Urinary bladder (tissue), 4 donors: ENCODE measurements around the gene SH3RF3. TPM values are rescaled to one million over a fixed set of nuclear protein-coding genes. Genes with fewer than 3 reads are reported as not detected.

ENCODE experiments used
- DNase-seq: peaks from one replicate; pipeline ENCODE4 v3.0.0-alpha.2; 2015; ENCODE audit errors: extremely low spot score
- H3K27ac ChIP-seq: one replicate; pipeline ENCODE4 v1.5.1; 2013; ENCODE audit warnings: low read depth, mild to moderate bottlenecking, moderate library complexity
- H3K36me3 ChIP-seq: one replicate; pipeline ENCODE4 v1.6.1; 2013; ENCODE audit warnings: mild to moderate bottlenecking, moderate library complexity; ENCODE audit not compliant: insufficient read depth
- H3K4me1 ChIP-seq: one replicate; pipeline ENCODE4 v1.6.1; 2013; ENCODE audit warnings: mild to moderate bottlenecking, moderate library complexity; ENCODE audit not compliant: insufficient read depth
- H3K4me3 ChIP-seq: one replicate; pipeline ENCODE4 v1.5.1; 2013; ENCODE audit warnings: low read depth, low read length
- WGBS: extraction: QIAGEN DNeasy Blood & Tissue Kit; methylation state at CpG from one replicate; pipeline ENCODE4 v1.1.7; 2013; 5-methylcytosine and 5-hydroxymethylcytosine counted together
- polyA plus RNA-seq: library from polyadenylated mRNA; stranded (reverse); fragments of 200-250 nt; gene quantifications from one replicate; pipeline ENCODE4 v1.2.3, GENCODE V29; 2013
- total RNA-seq: library from RNA; depleted of rRNA; stranded (reverse); fragments of >200 nt; gene quantifications from one replicate; pipeline ENCODE4 v1.2.3, GENCODE V29; 2014
- donor health status: healthy with polysubstance abuse.
- donor health status: healthy.

The SH3RF3 gene
- total and polyA plus RNA-seq, 2 donors = 3.6 to 12.6 TPM

DNA sequence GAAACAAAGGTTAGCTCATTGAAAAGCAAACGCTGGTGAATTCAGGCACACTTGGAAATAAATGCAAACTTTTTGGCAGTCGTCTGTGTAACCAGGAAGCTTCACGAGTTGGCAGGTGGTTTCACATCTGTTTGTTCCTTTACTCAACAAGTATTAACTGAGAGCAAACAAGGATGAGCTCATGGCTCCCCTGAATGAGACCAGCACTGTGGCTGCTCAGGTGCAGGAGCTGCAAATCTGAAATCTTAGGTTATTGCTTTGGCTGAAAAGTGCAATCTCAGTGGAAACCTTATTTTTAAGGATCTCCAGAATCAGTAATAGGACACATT lies 46.3 kb downstream of the SH3RF3 start:
- H3K4me1 ChIP-seq = no peaks in the 10 kb centered on the region
- H3K27ac ChIP-seq = no peak overlapping the region

DNA sequence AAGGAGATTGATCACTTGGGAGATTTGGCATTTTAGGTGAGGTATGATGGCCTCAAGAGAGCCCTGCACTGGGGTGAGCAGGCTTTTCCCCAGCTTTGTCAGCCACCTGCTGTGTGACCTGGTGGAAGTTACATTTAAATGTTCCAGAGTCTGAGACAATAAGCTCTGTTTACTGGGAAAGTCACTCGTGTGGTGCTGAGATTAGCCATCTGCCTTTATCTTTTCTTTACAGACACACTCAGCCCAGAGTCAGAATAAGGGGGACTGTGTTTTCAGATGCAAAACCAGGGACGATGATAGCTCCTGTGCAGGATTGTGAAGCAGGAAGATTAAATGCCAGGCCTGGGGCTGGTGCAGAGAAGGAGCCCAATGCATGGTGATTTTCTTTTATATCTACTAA lies 47.9 kb downstream of the SH3RF3 start:
- Histone ChIP-seq H3K4me1 (no peaks in the 10 kb centered on the region), H3K27ac (no peak overlapping the region), H3K36me3 (no peaks in the 10 kb centered on the region), H3K4me3 (no peak overlapping the region)
- 23% methylated on average over 2 of the region's 2 CpGs for WGBS
- no peak for DNase-seq

More for the DNA sequence above, 46.3 kb downstream of the SH3RF3 start:
- 67% methylated on average over 3 of the region's 3 CpGs for WGBS
- Histone ChIP-seq H3K4me3 (no peak overlapping the region), H3K36me3 (no peaks in the 10 kb centered on the region)
- DNase-seq = no peak

DNA sequence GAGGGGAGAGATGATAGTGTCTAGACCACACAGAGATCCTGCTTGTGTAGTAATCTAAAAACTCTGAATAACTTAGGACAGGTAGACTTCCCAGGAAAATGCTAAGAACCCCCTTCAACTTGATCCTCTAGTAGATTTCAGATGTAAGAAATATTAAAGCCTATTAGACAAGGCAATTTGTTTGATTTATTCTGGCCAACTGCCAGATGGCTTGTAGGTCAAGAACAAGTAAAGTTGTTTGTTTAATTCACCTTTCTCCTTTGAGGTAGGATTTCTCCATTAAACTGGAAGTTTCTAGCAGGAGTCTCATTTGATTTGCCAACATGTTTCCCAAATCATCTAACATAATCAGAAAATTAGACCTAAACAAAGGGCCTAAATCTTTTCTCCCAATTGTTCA lies 48.6 kb downstream of the SH3RF3 start:
- H3K36me3 ChIP-seq = no peaks in the 10 kb centered on the region
- no peak overlapping the region for H3K4me3 ChIP-seq
- H3K27ac ChIP-seq = no peak overlapping the region
- no peak for DNase-seq
- no peaks in the 10 kb centered on the region for H3K4me1 ChIP-seq

DNA sequence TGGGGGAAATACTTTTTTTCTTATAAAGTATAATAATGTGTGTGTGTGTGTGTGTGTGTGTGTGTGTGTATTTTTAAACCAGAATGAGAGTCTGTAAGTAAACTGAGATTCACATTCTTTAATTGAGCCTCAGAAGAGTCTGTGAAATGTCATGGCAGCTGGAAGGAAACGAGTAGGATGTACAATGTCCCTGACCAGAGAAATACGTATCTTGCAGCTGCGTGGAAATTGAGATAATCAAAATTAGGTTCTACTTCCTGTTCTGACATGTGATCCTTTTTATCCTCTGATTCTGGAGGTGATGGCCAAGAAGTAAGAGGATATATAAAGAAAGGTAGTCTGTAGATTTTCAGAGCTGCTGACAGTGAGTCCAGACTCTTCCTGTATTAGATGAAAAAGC lies 50.0 kb downstream of the SH3RF3 start:
- no peak overlapping the region for H3K27ac ChIP-seq
- H3K36me3 ChIP-seq = no peaks in the 10 kb centered on the region
- WGBS = 60% methylated on average over 3 of the region's 3 CpGs
- no peaks in the 10 kb centered on the region for H3K4me1 ChIP-seq
- no peak overlapping the region for H3K4me3 ChIP-seq
- DNase-seq = no peak

DNA sequence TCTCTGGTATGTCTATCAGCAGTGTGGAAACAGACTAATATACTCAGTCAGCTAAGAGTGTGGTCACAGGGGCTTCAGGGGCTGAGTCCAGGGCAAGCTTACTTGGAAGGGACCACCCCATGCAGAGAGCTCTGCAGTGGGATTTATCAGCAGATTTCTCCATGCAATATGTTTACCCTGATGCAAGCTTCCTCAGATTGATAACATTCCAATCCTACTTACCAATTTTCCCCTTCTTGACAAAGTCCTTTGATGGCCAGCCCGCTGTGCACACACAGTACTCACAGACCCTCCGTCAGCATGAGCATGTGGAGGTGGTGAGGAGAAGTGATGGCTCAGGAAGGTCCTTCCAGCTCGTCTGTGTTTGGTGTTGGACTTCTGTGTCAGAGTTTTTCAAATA lies 51.8 kb downstream of the SH3RF3 start:
- H3K36me3 ChIP-seq = no peaks in the 10 kb centered on the region
- no peak for DNase-seq
- WGBS = 95% methylated on average over 3 of the region's 3 CpGs

DNA sequence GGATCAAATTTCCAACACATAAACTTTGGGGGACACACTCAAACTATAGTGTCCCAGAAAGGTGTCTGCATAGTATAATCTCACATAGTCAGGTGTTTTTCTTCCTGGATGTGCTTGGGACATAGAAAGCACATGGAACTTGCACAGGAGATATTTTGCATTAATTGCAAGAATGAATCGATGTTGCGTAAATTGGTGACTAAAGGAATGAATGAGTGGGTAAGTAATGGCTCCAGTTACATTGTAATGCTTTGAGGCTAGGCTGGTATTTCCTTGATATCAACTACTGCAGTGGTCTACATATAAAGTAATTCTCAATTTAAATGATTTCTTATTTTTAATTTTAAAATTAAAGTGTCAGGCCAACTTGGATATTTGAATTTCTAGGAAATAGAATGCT lies 53.4 kb downstream of the SH3RF3 start:
- WGBS = over 99% methylated on average over 2 of the region's 2 CpGs
- H3K36me3 ChIP-seq = no peaks in the 10 kb centered on the region
- H3K27ac ChIP-seq = no peak overlapping the region
- H3K4me3 ChIP-seq = no peak overlapping the region
- H3K4me1 ChIP-seq = peaks cover 2% of the 10 kb centered on the region
- DNase-seq = no peak

More for the DNA sequence above, 51.8 kb downstream of the SH3RF3 start:
- Histone ChIP-seq H3K4me1 (no peaks in the 10 kb centered on the region), H3K27ac (no peak overlapping the region), H3K4me3 (no peak overlapping the region)

DNA sequence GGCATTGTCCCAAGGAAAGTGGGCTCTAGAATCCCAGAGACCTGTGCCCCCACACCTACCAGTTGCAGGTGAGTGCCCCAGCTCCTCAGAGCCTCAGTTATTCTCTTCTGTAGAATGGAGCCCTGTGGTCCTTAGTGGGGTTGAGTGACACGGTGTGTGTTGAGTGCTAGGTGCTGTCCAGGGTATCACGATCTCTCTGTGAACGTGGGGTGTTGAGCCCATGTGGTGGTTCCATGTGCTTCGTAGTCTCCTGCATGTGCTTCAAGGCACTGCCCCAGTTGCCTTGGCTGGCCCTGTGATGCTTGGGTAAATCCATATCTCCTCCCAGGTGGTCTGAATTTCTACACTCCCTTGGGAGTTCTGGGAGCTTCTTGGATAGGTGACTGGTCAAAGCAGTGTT lies 54.9 kb downstream of the SH3RF3 start:
- Histone ChIP-seq H3K4me3 (no peak overlapping the region), H3K36me3 (no peaks in the 10 kb centered on the region), H3K27ac (no peak overlapping the region), H3K4me1 (peaks cover 2% of the 10 kb centered on the region)
- WGBS = 96% methylated on average over 4 of the region's 4 CpGs
- DNase-seq = no peak

DNA sequence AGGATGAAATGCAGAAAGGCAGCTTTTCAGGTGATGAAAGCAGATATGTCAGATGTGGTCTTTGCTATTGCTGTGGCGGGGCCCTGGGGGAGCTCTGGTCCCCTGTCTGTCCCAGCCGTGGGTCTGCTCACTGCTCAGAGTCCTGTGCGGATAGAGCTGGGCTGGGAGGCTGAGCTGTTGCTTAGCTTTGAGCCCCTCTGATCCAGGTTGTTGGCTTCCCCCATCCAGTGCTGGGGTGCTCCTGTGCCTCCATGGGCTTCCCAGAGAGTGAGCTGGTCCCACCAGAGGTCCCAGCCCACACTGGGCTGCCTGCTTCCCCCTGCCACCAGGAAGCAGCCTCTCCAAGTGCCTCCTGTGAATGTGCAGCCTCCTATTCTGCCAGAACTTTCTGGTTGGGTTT lies 55.4 kb downstream of the SH3RF3 start:
- DNase-seq = no peak
- Histone ChIP-seq H3K27ac (no peak overlapping the region), H3K4me3 (no peak overlapping the region), H3K36me3 (no peaks in the 10 kb centered on the region), H3K4me1 (peaks cover 2% of the 10 kb centered on the region)
- 96% methylated on average over 3 of the region's 3 CpGs for WGBS

DNA sequence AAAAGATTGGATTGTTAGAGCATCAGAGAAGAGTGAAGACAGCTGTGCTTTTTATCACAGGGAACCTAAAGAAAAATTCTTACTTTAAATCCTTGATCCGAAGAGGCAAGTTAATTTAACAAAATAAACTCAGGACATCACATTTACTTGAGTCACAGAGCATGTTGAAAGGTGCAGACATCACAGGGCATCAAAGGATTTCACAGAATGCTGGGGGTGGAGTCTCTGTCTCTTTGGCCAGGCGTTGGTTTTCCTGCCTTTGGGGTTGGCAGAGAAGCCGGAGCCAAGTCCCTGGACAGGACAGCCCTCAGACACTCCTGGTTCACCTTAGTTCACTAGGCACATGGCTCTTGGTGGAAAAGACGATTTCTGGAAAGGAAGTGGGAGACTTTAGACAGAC lies 56.3 kb downstream of the SH3RF3 start:
- Histone ChIP-seq H3K4me1 (peaks cover 2% of the 10 kb centered on the region), H3K4me3 (no peak overlapping the region), H3K27ac (no peak overlapping the region), H3K36me3 (no peaks in the 10 kb centered on the region)
- no peak for DNase-seq
- WGBS = 27% methylated on average over 4 of the region's 4 CpGs

DNA sequence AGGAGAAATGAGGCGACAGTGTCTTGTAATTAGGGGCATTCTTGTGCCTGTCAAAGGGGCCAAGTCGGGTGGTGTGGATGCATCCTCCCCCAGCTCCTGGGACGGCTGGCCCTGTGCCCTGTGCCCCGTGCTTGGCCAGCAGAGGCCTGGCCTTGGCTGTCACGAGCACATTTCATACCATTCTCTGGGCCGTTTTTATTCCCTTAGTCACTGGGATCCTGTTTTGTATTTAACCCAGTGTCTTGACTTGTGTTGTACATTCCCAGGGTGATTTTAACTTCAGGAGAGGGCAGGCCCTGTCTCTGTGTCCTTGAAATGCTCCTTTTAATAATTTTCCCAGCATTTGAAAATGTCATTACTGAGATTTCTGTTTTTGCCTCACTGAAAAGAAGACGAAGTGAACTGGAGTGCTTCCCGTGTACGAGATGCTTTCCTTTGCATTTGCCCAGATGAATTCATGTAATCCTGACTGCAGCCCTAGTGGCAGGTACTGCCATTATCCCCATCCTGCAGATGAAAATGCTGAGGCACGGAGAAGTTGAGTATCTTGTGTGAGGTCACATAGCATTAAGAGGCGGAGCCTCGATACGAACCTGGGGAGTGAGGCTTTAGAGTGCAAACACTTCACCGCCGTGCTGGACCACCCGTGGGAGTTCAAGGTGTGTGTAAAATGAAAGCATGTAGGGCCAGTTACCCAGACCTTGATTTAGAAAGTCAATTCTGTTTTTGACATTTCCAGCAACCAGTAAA lies 57.0 kb downstream of the SH3RF3 start:
- 57% methylated on average over 16 of the region's 16 CpGs for WGBS
- H3K27ac ChIP-seq = peak overlapping the region; percentile 48
- peaks cover 2% of the 10 kb centered on the region for H3K4me1 ChIP-seq
- H3K4me3 ChIP-seq = no peak overlapping the region
- no peak for DNase-seq
- H3K36me3 ChIP-seq = no peaks in the 10 kb centered on the region

DNA sequence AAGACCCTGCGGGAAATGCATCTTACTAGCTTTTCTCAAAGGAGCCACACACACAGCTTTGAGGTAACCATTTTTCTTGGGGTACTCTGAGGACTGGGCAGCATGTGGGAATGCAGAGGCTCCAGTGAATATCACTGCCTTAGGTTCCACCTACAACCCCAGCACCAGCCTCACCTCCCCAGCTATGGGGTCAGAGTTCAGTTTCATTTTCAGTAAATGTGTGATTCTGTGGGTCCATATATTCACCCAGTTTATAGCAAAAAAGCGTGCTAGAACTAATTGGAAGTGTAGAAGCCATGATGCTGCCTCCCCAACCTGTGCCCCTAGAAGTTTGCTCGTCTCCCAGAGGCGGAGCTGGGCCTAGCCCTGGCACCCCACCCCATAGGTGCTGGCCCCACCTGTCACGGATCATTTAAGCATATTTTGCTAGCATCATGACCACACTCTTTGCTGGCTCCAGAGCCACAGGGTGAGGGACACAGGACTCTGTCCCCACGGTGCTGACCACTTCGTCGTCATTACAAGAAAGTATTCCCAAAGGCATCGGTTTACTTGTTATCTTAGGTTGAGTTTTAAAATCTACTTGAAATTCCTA lies 57.7 kb downstream of the SH3RF3 start:
- no peak for DNase-seq
- H3K4me1 ChIP-seq = peaks cover 2% of the 10 kb centered on the region
- H3K27ac ChIP-seq = no peak overlapping the region
- 95% methylated on average over 9 of the region's 9 CpGs for WGBS
- no peak overlapping the region for H3K4me3 ChIP-seq
- no peaks in the 10 kb centered on the region for H3K36me3 ChIP-seq

DNA sequence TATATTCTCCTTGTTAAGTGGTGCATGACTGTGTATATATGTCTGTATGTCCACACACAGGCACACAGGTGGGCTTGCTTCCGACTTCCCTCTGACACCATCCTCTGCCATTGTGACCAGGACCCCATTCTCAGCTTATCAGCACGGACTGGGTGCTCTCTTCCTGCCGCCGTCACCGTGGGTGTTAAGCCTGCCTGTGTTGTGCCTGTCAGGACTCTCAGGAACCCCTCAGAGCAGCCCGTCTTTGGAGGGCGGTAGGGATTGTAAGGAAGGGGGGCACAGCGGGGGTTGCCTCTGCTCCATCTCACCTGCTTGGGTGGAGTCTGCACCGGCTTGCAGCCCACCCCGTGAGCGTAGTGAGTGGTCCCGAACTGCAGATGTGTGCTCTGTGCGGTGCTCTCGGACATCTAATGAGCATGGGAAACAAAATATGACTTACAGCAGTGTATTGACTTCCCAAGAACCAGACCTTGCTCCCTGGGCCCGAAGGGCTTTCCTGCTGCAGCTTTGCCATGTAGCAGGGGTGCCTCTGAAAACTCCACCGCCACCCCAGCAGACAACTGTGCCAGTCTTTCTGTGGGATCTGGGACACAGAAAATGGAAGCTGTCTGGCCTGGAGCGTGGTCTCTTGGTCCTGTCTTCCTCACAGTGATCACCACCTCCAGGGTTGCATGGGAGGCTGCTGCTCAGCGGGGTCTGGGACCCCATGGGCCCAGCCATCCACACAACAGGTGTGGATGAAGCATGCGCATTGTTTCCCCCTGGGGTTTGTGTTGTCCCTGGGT lies 58.9 kb downstream of the SH3RF3 start:
- no peaks in the 10 kb centered on the region for H3K36me3 ChIP-seq
- DNase-seq = no peak
- H3K27ac ChIP-seq = no peak overlapping the region
- 84% methylated on average over 19 of the region's 19 CpGs for WGBS
- peaks cover 2% of the 10 kb centered on the region for H3K4me1 ChIP-seq
- H3K4me3 ChIP-seq = no peak overlapping the region

DNA sequence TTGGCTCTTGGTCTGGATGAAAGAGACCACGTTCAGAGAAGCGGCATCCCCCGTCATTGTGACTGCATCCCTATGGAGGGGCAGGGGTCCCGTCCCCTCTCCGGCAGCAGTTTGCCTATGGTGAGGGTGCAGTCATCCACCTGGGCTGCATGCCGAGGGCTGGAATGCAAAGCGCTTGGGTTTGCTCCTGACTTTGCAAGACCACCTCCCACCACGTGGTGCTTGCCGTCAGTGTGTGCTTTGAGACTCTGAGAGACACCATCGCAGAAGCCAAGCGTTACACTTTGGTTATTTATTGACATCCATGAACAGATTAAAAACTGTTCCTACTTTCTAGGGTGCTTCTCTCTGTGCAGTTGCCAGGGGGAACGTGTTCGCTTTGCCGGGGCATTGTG lies 59.5 kb downstream of the SH3RF3 start:
- 85% methylated on average over 14 of the region's 14 CpGs for WGBS
- Histone ChIP-seq H3K27ac (no peak overlapping the region), H3K36me3 (no peaks in the 10 kb centered on the region), H3K4me3 (no peak overlapping the region), H3K4me1 (peaks cover 2% of the 10 kb centered on the region)
- DNase-seq = no peak

DNA sequence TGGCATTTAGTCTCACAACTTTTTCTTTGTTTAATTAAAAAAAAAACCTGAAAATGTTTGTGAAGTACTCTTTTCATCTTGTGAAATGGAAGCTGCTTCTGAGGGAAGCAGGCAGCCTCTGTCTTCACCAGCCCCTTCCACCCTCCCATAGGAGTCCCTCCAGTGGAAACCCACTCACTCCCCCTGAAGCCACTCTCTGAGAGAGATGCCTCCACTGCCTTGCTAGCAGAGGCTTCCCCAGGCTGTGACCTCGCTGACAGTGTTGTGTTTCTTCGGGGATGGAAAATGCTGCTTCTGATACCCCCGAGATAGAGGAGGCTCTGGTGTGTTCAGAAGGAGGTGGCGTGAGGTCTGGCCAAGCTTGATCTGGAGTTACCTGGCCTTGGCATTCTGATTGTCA lies 59.9 kb downstream of the SH3RF3 start:
- DNase-seq = no peak
- H3K4me1 ChIP-seq = peaks cover 2% of the 10 kb centered on the region
- no peak overlapping the region for H3K27ac ChIP-seq
- WGBS = 95% methylated on average over 4 of the region's 4 CpGs
- H3K4me3 ChIP-seq = no peak overlapping the region
- H3K36me3 ChIP-seq = no peaks in the 10 kb centered on the region
